Bone marrow (tissue), 2 donors: ENCODE measurements around the gene MRPS27.

ENCODE experiments used
- DNase-seq, 2 donors: peaks; one replicate each; lab custom pipeline; 2025; lab: John Stamatoyannopoulos, UW

MRPS27 gene

DNA sequence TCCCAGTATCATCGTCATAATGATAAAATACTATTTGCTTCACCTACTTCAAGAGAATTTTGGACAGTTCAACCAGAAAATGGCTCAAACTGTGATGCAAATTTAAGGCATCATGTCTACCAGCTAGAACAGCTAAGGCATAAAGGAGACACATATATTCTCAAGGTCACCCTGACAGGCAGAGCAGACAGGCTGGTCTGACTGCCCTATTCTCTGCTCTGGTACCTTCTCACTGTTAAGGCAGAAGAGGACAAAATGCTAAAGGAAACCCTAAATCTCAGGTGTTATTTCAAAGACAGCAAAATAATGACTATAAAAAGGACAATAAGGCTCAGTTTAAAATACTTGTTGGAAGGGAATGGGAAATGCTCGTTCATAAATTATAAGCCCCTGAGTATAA is 87.2 kb downstream of the MRPS27 start:
- no peak for DNase-seq

DNA sequence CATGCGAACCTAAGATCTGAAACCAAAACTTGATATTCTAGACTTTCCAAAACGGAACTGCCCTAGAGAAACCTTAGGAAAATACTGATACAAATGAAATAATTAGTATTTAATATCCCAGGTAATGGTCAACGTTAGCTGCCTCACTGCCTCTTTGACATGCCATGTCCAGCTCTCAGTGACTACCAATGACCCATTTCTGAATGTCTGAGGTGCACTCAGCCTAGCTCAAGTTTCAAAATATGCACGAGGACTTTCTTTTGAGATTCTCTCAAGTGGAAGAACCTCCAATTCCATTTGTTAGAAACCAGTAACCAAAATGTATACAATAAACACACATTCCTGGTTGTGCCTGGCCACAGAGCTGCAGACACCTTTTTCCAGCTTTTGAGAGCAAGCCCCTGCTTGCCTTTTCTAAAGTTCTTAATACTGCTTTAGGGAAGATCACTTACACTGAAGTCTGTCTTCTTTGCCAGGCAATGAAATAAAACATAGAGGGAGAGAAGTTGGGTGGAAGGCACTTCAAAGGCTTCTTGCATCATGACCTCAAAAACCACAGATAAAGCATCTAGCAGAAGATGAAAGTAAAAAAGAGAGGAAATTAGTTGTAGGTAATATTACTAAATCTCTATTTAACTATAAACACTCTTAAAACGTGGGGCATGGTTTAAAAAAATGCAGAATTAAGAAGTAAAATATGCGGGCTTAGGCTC is 87.9 kb downstream of the MRPS27 start:
- no peak for DNase-seq

DNA sequence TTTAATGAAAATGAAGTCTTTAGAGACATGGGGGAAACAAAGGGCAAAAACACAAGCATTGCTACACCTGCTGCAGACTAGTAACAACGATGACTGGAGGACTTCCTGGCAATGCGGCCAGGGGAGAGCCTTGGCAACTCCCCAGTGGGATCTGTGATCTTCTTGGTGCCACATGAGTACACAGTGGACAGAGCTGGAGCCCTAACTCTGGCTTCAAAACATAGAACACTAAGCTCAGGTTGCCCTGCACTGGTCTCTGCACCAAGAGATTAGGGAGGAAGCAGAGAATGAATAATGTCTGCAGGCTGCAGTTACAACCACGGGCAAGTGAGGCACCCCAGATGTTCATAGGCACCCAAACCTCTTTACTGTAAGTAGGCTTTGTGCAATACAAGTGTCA is 91.1 kb downstream of the MRPS27 start:
- DNase-seq, result no peak

DNA sequence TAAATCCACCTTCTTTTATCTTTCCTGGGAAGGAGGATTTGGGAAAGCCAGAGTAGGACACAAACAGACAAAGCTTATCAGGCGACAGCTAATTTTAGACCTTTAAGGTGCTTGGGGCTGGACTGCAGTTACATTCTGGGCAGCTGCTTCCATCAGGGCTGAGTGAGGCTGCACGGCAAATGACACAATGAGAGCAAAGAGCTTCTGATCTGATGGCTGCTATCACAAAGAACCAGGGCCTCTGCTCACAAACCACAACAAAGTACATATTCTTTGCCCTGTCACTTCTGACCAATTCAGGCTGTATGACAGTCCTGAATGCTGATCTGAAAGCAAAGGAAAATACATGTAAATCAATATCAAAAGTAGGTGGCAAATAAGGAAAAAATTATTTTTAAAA is 93.1 kb downstream of the MRPS27 start:
- no peak for DNase-seq

DNA sequence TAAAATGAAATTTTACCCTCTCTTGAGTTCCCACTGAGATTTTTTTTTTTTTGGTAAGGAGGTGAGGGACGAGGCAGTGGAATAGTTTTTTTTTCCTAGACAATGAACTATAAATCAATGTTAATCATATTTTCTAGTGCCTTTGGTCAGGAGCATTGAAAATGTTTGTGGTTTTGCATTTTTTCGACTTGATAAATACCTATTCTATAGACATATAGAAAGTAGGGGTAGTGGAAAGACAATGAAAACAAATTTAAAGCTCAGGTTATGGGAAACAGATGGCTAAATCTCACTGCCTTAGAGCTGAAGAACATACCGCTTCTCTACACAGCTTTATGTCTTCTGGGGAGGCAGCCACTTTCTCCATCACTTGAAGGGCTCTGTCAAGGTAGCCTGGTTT is 94.3 kb downstream of the MRPS27 start:
- DNase-seq, result no peak

DNA sequence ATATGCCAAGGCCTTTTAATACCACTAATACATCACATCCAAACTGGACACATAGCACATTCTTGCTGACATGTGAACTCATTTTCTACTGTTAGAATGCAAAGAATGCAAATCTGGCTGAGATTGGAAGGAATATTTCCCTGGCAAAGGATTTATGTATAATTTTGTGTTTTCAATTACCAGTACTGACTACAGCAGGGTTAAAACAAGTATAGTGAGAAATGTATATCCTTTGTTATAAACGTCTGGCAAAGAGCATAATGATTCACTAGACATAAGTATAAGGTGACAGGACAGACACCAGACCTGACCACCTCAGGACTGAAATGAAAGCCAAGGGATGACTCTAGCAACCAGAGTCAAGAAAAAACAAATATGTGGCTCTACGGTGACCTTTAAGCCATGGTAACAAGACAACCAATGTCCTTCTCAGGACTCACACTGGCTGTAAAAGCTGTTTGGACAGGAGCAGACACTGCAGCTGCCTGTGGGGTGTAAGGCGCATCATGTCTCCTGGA is 95.0 kb downstream of the MRPS27 start:
- DNase-seq, result no peak

DNA sequence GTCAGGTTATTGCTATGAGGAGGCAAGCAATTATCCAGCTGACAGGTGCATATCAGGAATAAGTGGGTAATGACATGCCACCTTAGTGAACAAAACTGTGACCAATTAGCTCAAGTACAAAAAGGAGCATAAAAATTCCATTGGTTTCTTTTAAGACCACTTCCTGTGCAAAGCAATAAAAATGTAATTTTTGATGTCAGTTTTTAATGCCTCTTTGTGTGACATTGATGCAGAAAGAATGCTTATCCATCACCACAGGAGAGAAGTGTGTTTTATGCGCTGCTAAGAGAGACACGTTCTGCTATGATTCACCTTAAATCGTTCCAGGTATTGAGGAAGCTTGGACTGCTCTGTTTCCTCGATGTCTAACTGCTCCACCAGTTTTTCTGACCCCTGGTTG is 96.7 kb downstream of the MRPS27 start:
- DNase-seq, result no peak

DNA sequence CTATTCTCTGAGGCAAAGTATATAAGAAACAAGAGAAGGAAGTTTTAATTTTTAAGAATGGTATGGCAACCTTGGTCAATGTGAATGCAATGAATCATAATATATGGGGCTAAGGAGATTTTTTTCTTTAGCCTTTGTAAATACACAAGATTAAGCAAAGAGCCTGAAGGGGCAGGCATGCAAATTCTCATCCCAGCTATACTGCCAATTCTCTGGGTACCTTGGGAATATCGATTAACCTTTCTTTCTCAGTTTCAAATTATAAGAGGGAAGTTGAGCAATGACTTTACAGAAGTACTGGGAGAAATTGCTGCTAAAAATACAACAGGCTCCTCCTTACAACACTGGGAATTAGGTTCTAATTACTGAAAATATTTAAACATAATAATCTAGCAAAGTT is 97.5 kb downstream of the MRPS27 start:
- DNase-seq, result no peak

DNA sequence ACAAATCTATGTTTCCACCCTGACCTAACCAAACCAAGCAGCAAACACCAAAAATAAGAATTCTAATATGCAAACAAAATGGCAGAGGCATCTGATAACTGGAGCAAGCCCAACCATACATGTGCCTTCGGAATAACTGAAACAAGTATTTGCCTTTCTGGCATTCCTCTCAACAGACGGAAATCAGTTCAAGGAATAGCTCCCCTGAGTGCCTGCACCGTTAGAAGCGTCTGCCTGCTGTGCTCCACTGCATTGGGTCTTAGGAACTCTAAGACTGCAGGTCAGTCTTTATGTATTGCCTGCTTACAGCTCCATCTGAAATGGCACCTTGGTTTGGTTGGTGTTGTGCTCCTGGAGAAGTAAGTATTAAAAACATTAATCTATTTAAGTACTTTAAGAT is 98.5 kb downstream of the MRPS27 start:
- no peak for DNase-seq

DNA sequence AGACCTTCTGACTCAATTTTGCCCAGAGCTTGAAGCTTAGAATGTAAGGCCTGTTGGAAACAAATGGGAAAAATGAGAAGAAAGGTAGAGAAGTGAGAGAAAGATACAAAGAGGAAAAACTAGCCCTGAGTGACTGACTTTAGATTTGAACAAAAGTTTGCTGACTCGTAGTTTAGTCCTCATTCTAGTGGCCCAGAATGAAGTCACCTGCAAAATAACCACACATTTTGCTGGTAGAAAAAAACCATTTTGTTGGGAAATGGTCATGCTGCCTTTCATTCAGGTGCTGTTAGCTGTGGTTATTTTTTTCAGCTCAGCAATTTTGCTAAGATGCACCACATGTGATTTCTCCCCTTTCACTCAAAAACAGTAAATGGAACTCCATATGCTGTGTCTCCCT is 98.9 kb downstream of the MRPS27 start:
- no peak for DNase-seq

DNA sequence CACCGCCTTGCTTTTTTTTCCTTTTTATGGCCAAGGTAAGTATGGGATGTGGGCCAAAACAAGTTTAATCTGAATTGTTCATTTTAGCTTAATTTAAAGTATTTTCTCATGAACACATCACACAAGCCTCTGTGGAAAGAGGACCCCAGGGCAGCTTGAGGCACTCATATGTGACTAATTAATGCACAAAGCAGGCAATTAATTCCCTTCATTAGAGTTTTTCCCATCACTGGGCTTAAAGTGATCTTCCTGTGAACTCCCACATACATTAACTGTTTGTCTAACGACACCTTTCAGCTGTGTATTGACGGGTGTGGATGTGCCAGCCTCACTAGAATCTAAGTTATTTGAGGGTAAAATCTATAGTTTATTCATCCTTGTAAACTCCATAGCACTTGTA is 103.3 kb downstream of the MRPS27 start:
- no peak for DNase-seq

DNA sequence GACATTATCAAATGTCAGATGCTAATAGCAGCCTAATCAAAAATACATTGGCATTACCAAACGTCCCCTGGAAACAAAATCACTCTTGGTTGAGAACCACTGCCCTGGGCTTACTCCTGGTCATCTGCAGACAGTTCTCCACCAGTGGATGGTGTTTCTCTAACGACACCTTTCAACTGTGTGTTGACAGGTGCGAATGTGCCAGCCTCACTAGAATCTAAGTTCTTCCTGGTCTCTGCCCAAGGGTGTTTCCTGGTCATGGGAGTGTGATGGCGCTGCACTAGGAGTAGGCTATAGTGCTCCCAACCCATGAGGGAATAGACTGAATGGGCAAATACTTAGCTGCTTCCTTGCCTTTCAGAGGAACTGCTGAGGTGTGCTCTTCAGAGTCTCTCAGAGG is 105.9 kb downstream of the MRPS27 start:
- no peak for DNase-seq

DNA sequence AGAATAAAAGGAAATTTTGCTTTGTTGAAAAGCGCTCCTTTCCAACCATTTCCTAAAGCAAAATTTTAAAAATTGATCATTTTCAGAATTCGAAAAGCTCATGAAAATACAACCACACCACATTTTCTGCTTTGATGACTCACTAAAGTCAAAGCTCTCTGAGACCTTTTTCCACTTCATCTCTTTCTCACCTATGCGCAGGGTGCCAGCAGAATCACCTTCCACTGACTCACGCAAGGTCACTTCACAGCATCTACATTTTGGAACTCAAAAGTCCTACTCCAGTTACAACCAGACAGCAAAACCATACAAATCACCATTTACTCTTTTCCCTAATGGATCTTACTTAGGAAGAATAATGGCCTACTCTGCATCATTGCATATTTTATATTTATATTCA is 106.6 kb downstream of the MRPS27 start:
- DNase-seq, result no peak

DNA sequence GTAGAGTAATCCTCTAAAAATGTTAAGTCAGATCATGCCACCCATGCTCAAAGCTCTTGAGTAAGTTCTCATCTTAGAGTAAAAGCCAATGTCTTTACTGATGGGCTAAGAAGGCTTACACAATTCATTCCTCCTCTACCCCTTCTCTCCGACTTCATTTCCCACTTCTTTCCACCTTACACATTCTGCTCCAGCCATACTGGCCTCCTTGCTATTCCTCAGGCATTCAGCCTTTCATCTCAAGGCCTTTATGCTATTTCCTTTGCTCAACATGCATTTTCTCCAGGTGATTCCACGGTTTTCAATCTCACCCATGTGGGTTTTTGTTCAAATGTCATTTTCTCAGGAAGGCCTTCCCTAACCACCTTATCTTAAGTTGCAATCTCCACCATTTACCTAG is 107.9 kb downstream of the MRPS27 start:
- no peak for DNase-seq

DNA sequence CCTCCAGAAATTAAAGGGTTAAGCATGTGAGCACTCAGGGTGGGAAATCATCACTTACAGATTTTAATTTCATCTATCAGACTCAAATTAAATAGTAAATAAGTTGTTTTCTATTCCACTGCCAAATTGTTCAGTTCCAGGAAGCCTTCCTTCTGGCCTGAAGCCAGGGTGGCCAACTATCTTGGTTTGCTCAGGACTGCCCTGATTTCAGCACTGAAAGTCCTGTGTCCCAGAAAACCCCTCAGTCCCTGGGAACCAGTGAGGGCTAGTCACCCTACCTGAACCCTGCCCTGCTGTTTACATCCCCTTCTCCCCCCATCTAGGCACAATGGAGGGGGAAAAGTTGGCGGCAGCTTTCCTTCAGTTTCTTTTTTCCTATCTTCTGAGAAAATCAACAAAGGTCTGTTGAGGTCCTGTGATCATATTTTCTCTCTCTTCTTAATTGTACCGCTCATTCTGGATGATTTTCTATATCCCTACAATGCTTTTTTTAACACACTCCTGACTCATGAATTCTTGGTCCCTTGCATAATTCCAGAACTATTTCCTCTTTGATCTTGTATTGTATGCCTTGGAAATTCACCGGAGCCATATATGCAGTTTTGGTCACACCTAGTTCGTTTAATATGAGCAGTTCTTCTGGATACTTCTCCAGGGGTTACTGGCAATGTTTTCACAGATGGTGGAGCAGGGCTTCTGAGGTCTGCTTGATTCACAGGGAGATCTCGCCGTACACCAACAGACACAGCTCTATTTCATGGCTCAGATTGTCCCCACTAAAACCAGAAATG is 109.0 kb downstream of the MRPS27 start:
- DNase-seq, result no peak

DNA sequence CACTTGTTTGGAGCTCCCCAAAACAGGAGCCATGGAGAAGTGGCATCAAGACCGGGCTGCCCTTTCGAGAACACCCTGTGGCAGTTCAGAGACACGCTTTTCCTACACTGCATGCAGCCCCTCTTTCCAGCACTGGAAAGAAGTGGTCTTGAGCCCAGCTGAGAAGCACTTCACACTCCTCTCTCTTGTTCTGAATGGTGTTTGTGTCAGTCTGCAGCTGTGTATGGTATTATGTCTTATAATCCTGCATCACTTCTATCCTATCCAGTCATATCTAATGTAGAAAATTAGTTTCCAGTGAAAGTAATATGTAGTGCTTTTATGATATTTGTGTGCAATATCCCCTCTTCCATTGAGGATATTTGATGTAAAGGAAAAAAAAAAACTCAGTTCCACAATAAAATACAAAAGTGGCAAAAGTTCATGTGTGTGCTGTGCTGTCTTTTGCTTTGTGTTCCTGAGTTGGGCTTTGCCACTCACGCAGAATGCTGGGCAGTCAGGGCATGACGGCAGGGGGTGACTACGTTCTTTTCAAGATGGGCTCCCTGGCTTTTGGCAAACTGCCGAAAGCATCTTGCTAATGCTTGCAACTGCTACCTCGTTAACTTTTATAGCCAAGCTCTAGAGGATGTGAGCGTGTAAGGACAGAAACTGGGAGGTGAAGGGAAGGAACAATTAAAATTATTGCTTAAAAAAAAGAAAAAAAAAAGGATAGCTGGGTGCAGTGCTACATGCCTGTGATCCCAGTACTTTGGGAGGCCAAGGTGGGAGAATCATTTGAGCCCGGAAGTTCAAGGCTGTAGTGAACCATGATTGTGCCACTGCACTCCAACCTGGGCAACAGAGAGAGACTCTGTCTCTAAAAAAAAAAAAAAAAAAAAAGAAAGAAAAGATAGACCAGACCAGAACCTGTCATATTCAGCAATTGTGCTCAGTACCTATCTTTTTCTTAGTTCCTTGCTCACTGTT is 110.6 kb downstream of the MRPS27 start:
- no peak for DNase-seq

DNA sequence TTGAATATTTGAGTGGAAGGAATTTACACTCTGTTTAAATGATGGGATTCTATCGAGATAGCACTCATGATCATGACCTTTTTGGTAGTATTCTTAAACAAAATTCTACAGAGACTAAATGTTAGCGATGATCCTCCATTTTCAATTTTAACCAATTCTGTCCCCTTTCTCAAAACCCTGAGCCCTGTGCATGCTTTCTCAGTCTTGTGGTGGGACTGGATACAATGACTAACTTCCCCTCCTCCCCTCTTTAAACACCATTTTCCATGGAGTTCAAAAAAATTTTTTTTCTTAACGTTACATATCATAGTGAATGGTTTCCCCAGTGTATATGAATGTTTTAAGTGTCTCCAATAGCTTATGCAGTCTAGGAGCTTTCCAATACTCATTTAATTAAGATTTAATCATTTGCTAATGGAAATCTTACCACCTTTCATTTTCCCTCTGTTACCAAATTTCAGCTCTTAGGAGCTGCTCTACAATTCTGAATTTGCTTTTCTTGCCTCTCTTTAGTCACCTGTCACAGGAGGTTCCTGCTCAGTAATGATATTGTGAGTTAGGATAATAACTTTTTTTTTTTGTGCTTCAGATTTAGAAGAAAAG is 111.6 kb downstream of the MRPS27 start:
- no peak for DNase-seq

DNA sequence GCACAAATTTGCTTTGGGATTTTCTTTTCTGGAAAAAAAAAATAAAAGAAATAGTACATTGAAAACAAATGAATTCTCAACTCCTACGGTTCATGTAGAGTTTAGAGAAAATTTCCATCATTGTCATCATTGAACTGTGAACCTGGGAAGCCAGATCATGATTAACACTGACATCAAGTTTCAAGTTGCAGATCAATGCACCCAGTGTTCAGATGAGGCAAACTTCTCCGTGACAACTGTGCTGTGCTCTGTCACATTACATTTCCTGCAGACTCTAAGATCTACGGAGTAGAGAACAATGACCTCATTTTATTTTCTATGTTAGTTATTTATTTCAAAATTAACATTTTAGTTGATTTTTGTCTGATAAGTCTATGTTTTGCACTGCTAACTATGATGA is 113.0 kb downstream of the MRPS27 start:
- DNase-seq, result no peak

DNA sequence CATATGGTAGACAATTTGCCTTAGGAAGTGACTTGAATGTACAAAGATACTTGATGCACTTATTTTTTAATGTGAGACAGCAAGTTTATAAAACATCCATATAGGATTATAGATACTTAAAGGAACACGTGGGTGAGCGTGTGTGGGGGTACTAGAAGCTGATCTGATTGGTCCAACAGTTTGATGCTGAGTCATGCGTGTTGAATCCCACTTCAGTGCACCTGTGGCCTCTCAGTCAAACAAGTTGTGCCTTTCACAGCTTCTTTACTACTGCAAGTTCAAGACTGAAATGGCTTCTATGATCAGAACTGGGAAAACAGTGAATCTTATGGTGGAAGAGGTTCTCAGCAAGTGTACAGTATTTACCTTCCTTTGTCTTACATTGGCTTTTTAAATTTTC is 113.9 kb downstream of the MRPS27 start:
- no peak for DNase-seq

DNA sequence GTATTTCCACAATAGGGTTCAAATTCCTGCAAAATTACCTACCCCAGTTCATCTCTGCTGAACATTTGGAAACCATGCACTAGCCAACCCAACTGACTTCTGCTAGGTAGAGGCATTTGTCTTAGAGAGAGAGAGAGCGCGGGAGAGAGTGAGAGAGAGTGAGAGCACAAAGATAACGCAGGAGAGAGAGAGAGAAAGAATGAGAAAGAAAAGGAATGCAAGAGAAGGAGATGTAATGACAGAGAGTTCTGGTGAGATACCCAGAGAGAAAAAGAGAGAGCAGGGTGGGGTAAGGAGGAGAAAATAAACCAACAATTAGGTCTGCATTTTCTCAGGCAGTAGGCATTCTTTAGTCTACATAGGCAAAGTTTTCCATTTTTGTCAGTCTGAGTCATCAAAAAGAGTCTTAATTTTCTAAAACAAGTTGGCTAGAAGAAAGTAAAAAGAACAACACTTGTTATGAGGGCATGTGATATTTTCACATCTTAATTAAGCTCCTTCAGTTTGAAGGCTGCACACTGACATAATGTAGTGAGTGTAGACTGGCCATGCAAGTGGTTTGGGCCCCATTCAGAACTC is 114.5 kb downstream of the MRPS27 start:
- DNase-seq, result no peak

DNA sequence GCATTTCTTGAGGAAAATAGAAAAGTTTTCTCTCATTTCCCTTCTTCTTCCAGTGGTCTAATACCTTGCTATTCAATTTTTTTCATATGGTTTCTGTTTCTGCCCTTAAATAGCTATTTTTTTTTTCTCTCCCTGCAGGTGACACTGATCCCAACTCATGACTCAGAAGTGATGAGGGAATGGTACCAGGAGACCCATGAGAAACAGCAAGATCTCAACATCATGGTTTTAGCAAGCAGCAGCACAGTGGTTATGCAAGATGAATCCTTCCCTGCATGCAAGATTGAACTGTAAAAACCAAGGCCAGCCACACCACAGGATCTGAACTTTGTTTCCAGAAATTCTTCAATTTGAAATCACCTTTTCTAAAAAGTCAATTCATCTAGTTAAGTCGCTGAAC is 115.1 kb downstream of the MRPS27 start:
- no peak for DNase-seq
